ENCODE results near the gene MPRIP.

MPRIP gene

GRCh38 chr17:17024778-17025300, 17.4 kb upstream of the MPRIP start:
- CTCF ChIA-PET: no interaction called here
- POLR2A ChIA-PET (ENCODE audit: low non-redundant PET): no interaction called here

GRCh38 chr17:17025621-17026020, 16.6 kb upstream of the MPRIP start:
- no peak for TF ChIP-seq CTCF (conservative IDR thresholded peaks at IDR 0.05; ENCODE audit: low read depth)
- H3K27ac ChIP-seq: peak overlapping the region; percentile 53
- ChIA-PET CTCF (no interaction called here), POLR2A (ENCODE audit: low non-redundant PET) (no interaction called here)
- DNase-seq (ENCODE audit: low spot score): no peak

More at GRCh38 chr17:17024778-17025300, 17.4 kb upstream of the MPRIP start:
- TF ChIP-seq CTCF (conservative IDR thresholded peaks at IDR 0.05; ENCODE audit: low read depth): no peak
- peak overlapping the region; percentile 53 for H3K27ac ChIP-seq
- DNase-seq (ENCODE audit: low spot score): no peak

GRCh38 chr17:17026163-17026562, 16.1 kb upstream of the MPRIP start:
- DNase-seq (ENCODE audit: low spot score): no peak
- H3K27ac ChIP-seq: peak overlapping the region; percentile 53
- no peak for TF ChIP-seq CTCF (conservative IDR thresholded peaks at IDR 0.05; ENCODE audit: low read depth)
- ChIA-PET POLR2A (ENCODE audit: low non-redundant PET) (no interaction called here), CTCF (interaction anchor here (0.7 kb wide), 1 partner anchor 243 kb away, joined by 4 read pairs; no protein-coding TSS in a partner anchor)

- CTCF ChIA-PET: interaction anchor here (0.6 kb wide), 1 partner anchor 122 kb away, joined by 3 read pairs; no protein-coding TSS in a partner anchor
- DNase-seq (ENCODE audit: low spot score): no peak
- H3K27ac ChIP-seq: peak overlapping the region; percentile 90
- TF ChIP-seq CTCF (conservative IDR thresholded peaks at IDR 0.05; ENCODE audit: low read depth): no peak
- POLR2A ChIA-PET (ENCODE audit: low non-redundant PET): interaction anchor here (0.7 to 1.5 kb wide), 3 partner anchors 9 to 82 kb away, joined by 3 to 7 read pairs (median 7); no protein-coding TSS in a partner anchor
These were observed 14.7 kb upstream of the MPRIP start for GRCh38 chr17:17027442-17028058.

GRCh38 chr17:17028059-17028877, 14.0 kb upstream of the MPRIP start:
- peak overlapping the region; percentile 90 for H3K27ac ChIP-seq
- TF ChIP-seq CTCF (conservative IDR thresholded peaks at IDR 0.05; ENCODE audit: low read depth): no peak
- DNase-seq (ENCODE audit: low spot score): peak; percentile 98
- ChIA-PET POLR2A (ENCODE audit: low non-redundant PET) (interaction anchor here (0.7 to 1.5 kb wide), 3 partner anchors 9 to 82 kb away, joined by 3 to 7 read pairs (median 7); no protein-coding TSS in a partner anchor), CTCF (interaction anchor here (0.6 kb wide), 1 partner anchor 121 kb away, joined by 3 read pairs; no protein-coding TSS in a partner anchor)

GRCh38 chr17:17028878-17029535, 13.2 kb upstream of the MPRIP start:
- DNase-seq (ENCODE audit: low spot score): no peak
- peak overlapping the region; percentile 90 for H3K27ac ChIP-seq
- TF ChIP-seq CTCF (conservative IDR thresholded peaks at IDR 0.05; ENCODE audit: low read depth): no peak
- ChIA-PET CTCF (no interaction called here), POLR2A (ENCODE audit: low non-redundant PET) (interaction anchor here (1.5 kb wide), 1 partner anchor 81 kb away, joined by 7 read pairs; no protein-coding TSS in a partner anchor)
